Activated naive CD4-positive, alpha-beta T cell treated with Interleukin-2 at 50 U/mL for 16 hours (primary cell): ENCODE results near the gene RBMX.

Source experiments
- DNase-seq: peaks from one replicate; pipeline ENCODE4 v3.0.0-alpha.2; 2020

Gene RBMX

GRCh38 chrX:136828830-136829229, 51.7 kb downstream of the RBMX start:
- DNase-seq: no peak

GRCh38 chrX:136827026-136827425, 53.5 kb downstream of the RBMX start:
- DNase-seq: no peak

- DNase-seq: no peak
Observed at GRCh38 chrX:136825771-136826170, 54.8 kb downstream of the RBMX start.
